NB4 (cell line): Measurements from ENCODE around the gene NELFCD.

ENCODE experiments used
- DNase-seq: peaks from one replicate; pipeline ENCODE4 v3.0.0; 2010; ENCODE audit warnings: low read depth
- H3K4me3 ChIP-seq: one replicate; pipeline ENCODE4 v1.5.1; 2011; ENCODE audit warnings: mild to moderate bottlenecking, low read depth, low read length, moderate library complexity
- MAX ChIP-seq: IDR thresholded peaks from 2 replicates; pipeline ENCODE4 v1.6.1; 2011; ENCODE audit warnings: low read depth, low read length
- MYC ChIP-seq: IDR thresholded peaks from 2 replicates; pipeline ENCODE4 v1.6.1; 2011; ENCODE audit warnings: low read depth, low read length
- POLR2A ChIP-seq: IDR thresholded peaks from 2 replicates; pipeline ENCODE4 v1.6.1; 2011; ENCODE audit warnings: mild to moderate bottlenecking; ENCODE audit not compliant: insufficient read length; ENCODE audit errors: extremely low read depth
- TF ChIP-seq, protein P1 (sequence below): IDR thresholded peaks from one replicate; pipeline ENCODE4 v1.5.1; 2012; ENCODE audit warnings: low read depth, low read length

Gene NELFCD

GRCh38 chr20:58988565-58988882, 7.5 kb downstream of the NELFCD start:
- DNase-seq = no peak
- no peak for TF ChIP-seq MAX
- no peak for TF ChIP-seq MYC
- TF ChIP-seq, protein P1, sequence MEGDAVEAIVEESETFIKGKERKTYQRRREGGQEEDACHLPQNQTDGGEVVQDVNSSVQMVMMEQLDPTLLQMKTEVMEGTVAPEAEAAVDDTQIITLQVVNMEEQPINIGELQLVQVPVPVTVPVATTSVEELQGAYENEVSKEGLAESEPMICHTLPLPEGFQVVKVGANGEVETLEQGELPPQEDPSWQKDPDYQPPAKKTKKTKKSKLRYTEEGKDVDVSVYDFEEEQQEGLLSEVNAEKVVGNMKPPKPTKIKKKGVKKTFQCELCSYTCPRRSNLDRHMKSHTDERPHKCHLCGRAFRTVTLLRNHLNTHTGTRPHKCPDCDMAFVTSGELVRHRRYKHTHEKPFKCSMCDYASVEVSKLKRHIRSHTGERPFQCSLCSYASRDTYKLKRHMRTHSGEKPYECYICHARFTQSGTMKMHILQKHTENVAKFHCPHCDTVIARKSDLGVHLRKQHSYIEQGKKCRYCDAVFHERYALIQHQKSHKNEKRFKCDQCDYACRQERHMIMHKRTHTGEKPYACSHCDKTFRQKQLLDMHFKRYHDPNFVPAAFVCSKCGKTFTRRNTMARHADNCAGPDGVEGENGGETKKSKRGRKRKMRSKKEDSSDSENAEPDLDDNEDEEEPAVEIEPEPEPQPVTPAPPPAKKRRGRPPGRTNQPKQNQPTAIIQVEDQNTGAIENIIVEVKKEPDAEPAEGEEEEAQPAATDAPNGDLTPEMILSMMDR = no peak
- TF ChIP-seq POLR2A = no peak
- no peak overlapping the region for H3K4me3 ChIP-seq

DNA sequence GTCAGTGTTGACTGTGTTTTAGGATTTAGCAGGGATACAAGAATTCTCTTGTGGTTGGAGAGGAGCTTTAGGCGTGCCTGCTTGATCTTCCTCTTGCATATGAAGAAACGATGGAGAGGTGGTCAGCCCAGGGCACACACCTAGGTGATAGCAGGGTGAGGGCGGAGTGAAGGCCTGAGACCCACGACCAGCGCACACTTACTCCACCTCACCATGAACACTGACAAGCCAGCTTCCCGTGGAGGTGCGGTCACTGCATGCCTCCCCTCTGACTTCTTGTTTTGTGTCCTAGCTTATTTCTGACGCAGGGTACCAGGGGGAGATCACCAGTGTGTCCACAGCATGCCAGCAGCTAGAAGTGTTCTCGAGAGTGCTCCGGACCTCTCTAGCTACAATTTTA, 8.1 kb downstream of the NELFCD start:
- no peak for DNase-seq
- no peak overlapping the region for H3K4me3 ChIP-seq
- TF ChIP-seq MAX = no peak
- TF ChIP-seq MYC = no peak
- no peak for TF ChIP-seq POLR2A
- TF ChIP-seq, protein P1 = no peak

DNA sequence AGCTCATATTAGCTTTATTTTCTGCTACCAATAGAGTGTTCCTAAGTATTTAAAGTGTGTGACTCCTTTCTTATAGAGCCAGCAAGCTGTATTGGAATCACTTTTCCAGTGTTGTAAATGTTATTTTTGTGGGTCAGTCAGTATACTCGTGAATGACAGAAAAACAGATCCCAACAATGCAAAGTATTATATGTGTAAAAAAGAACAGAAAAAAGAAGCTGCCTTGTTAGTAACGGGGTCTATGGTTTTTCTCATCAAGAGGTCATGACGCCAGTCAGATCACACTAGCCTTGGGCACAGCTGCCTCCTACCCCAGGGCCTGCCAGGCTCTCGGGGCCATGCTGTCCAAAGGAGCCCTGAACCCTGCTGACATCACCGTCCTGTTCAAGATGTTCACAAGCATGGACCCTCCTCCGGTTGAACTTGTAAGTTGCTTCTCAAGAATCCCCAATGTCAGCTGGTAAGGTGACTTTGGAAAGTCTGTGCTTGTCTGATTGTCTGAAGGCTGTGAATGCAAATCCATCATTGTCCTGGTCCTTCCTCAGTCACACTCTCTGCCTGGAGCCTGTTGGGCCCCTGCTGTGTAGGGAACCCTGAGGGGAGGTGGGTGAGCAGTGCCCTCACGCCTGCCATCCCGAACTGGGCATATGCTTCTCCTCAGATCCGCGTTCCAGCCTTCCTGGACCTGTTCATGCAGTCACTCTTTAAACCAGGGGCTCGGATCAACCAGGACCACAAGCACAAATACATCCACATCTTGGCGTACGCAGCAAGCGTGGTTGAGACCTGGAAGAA, 9.8 kb downstream of the NELFCD start:
- DNase-seq = no peak
- H3K4me3 ChIP-seq = no peak overlapping the region
- no peak for TF ChIP-seq MAX
- TF ChIP-seq, protein P1 = no peak
- TF ChIP-seq POLR2A = no peak
- TF ChIP-seq MYC = no peak

- TF ChIP-seq MYC = no peak
- TF ChIP-seq, protein P1 = no peak
- TF ChIP-seq MAX = no peak
- TF ChIP-seq POLR2A = no peak
- no peak overlapping the region for H3K4me3 ChIP-seq
- DNase-seq = no peak
Measured at GRCh38 chr20:58991715-58992114, 10.7 kb downstream of the NELFCD start.

- no peak for TF ChIP-seq MAX
- TF ChIP-seq POLR2A = no peak
- TF ChIP-seq MYC = no peak
- TF ChIP-seq, protein P1 = no peak
- no peak for DNase-seq
- no peak overlapping the region for H3K4me3 ChIP-seq
Measured at GRCh38 chr20:58992911-58993310, 11.9 kb downstream of the NELFCD start.
